Common myeloid progenitor, CD34-positive (primary cell): ENCODE data around the gene LMF1.

Experiments used
- CTCF ChIA-PET: fragments of 350-600 bp; sonication (Branson Sonifier 250); formaldehyde crosslinking; loops from one replicate; lab custom pipeline; 2021; ENCODE audit warnings: antibody characterized with exemption; lab: Charles Lee
- POLR2A ChIA-PET: fragments of 350-600 bp; sonication (Branson Sonifier 250); formaldehyde crosslinking; loops from one replicate; lab custom pipeline; 2021; ENCODE audit warnings: antibody characterized with exemption; lab: Charles Lee
- DNase-seq, 3 donors: peaks; one replicate each; pipeline versions ENCODE4 v3.0.0 to v3.0.0-alpha.2; 2013
- H3K27ac ChIP-seq, 2 experiments: 1 replicate in 1 of 2; 2 replicates in 1 of 2; pipeline ENCODE4 v1.7.0; 2013; ENCODE audit warnings: inconsistent platforms in 2 of 2, low read length in 2 of 2, mild to moderate bottlenecking in 2 of 2, low read depth in 1 of 2, moderate library complexity in 1 of 2; ENCODE audit not compliant: severe bottlenecking in 2 of 2, insufficient read depth in 1 of 2, poor library complexity in 1 of 2
- H3K27me3 ChIP-seq, 5 experiments: replicated peaks in 2 of 5; 1 replicate in 3 of 5; 2 replicates in 2 of 5; pipeline versions ENCODE4 v1.6.1 to v1.7.0; 2013; ENCODE audit warnings: low read length in 4 of 5, mild to moderate bottlenecking in 2 of 5, moderate library complexity in 2 of 5, inconsistent platforms in 1 of 5; ENCODE audit not compliant: insufficient read depth in 5 of 5, control insufficient read depth in 4 of 5
- H3K36me3 ChIP-seq, 4 experiments: 1 replicate in 2 of 4; 2 replicates in 2 of 4; pipeline versions ENCODE4 v1.6.1 to v1.7.0; 2013; ENCODE audit warnings: low read length in 3 of 4, control low read depth in 1 of 4, mild to moderate bottlenecking in 1 of 4; ENCODE audit not compliant: control insufficient read depth in 4 of 4, insufficient read depth in 4 of 4
- H3K4me1 ChIP-seq, 4 experiments: 1 replicate in 3 of 4; 2 replicates in 1 of 4; pipeline versions ENCODE4 v1.6.1 to v1.7.1; 2013; ENCODE audit warnings: low read length in 3 of 4, mild to moderate bottlenecking in 3 of 4, control low read depth in 1 of 4, inconsistent platforms in 1 of 4, moderate library complexity in 1 of 4; ENCODE audit not compliant: control insufficient read depth in 4 of 4, insufficient read depth in 4 of 4; ENCODE audit errors: control extremely low read depth in 1 of 4
- H3K4me3 ChIP-seq, 7 experiments: 1 replicate in 4 of 7; 2 replicates in 3 of 7; pipeline versions ENCODE4 v1.5.1 to v1.7.0; 2013; ENCODE audit warnings: mild to moderate bottlenecking in 7 of 7, low read length in 6 of 7, moderate library complexity in 6 of 7, inconsistent platforms in 2 of 7, low read depth in 2 of 7, control low read depth in 1 of 7; ENCODE audit not compliant: insufficient read depth in 4 of 7, control insufficient read depth in 1 of 7; ENCODE audit errors: extremely low read depth in 1 of 7
- H3K9me3 ChIP-seq, 5 experiments: 1 replicate in 4 of 5; 2 replicates in 1 of 5; pipeline versions ENCODE4 v1.6.1 to v1.7.1; 2013; ENCODE audit warnings: low read length in 4 of 5, mild to moderate bottlenecking in 2 of 5, inconsistent platforms in 1 of 5, low read depth in 1 of 5, moderate library complexity in 1 of 5; ENCODE audit not compliant: control insufficient read depth in 4 of 5, insufficient read depth in 2 of 5; ENCODE audit errors: control extremely low read depth in 1 of 5
- WGBS: methylation state at CpG from one replicate; pipeline ENCODE4 v1.1.5; 2013; ENCODE audit not compliant: insufficient coverage; 5-methylcytosine and 5-hydroxymethylcytosine counted together

LMF1 gene

GRCh38 chr16:804193-805048 is 166.4 kb downstream of the LMF1 start:
- POLR2A ChIA-PET: interaction anchor here (0.7 kb wide), 1 partner anchor 667 kb away, joined by 3 read pairs; no protein-coding TSS in a partner anchor
- Histone ChIP-seq H3K27me3 (peaks cover 0 to 40% (median 15%) of the 10 kb centered on the region in 5 experiments), H3K36me3 (no peaks in the 10 kb centered on the region), H3K27ac (no peak overlapping the region), H3K9me3 (no peaks in the 10 kb centered on the region), H3K4me1 (peaks cover 0 to 13% (median 9%) of the 10 kb centered on the region in 4 experiments), H3K4me3 (no peak overlapping the region)
- 84% methylated on average over 32 of the region's 33 CpGs for WGBS
- CTCF ChIA-PET: interaction anchor here (0.9 to 1.2 kb wide), 3 partner anchors 8 to 63 kb away, joined by 3 read pairs; no protein-coding TSS in a partner anchor
- DNase-seq: no peak

GRCh38 chr16:803754-804080 is 167.1 kb downstream of the LMF1 start:
- H3K4me1 ChIP-seq: peaks cover 0 to 13% (median 9%) of the 10 kb centered on the region in 4 experiments
- peaks cover 0 to 47% (median 16%) of the 10 kb centered on the region in 5 experiments for H3K27me3 ChIP-seq
- H3K36me3 ChIP-seq: no peaks in the 10 kb centered on the region
- WGBS: 87% methylated on average over 3 of the region's 8 CpGs
- ChIA-PET POLR2A (no interaction called here), CTCF (interaction anchor here (0.9 to 1.2 kb wide), 2 partner anchors 19 to 62 kb away, joined by 3 read pairs; no protein-coding TSS in a partner anchor)
- DNase-seq: no peak
- no peak overlapping the region for H3K27ac ChIP-seq
- no peaks in the 10 kb centered on the region for H3K9me3 ChIP-seq
- H3K4me3 ChIP-seq: no peak overlapping the region
